GM19467 (cell line): ENCODE data around the gene SHROOM3.

Experiments
- ATAC-seq: cut with Tn5 transposase; IDR thresholded peaks from one replicate; pipeline ENCODE4 v1.9.1; 2021; ENCODE audit warnings: mild to moderate bottlenecking, moderate library complexity; ENCODE audit not compliant: unreplicated experiment

SHROOM3 gene

DNA sequence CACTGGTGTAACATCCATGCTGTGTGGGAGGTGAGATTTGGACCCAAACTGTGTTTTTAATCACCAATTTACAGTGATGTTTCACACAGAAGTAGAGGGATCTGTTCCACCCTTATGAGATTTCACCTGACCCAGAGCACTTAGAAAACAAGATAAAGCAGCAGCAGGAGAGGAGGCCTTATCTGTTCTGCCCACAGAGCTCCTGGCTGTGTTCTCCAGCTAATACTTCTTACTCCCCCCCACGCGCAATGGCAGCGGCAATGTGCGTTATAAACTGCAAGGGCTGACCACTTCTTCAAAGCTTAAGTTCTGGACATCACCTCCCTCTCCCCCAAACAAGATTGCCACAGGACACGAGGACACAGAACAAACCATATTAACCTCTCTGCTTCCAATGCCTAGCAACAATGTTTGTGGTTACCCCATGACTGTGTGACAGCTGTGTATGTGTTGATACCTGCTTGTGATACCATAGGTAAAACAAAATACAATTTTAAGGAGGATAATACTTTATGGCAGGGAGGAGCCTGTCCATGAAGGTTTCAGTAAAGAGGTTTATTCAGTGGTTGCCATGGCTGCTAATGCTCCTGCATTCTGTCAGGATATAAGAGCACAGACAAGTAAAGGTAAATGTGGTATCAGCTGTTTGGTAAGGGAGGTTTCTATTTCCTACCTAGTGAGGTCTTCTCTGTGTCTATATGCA lies 252.9 kb downstream of the SHROOM3 start:
- ATAC-seq, result no peak

DNA sequence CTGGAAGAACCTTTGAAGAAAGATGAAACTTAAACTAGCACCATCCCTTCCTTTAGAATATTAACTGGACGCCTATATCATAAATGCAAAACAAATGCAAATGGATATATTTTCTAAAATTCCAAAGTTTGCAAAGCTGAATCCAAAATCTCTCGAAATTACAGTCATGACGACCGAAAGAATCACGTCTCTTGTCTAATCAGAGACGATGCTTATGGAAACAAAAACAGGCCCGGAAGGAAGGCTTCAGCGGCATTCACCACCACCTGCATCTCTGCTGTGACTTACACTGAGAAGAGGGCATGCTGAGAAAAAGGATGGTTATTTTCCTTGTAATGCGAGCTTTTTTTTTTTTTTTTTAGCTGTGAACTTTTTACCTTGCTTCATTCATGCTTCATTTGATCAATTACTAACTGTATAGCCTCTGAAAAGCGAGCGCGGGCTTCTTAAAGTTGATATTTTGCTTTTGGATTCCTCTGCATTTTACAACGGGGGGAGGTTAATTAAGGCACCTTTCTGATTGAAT lies 253.7 kb downstream of the SHROOM3 start:
- ATAC-seq, result no peak

DNA sequence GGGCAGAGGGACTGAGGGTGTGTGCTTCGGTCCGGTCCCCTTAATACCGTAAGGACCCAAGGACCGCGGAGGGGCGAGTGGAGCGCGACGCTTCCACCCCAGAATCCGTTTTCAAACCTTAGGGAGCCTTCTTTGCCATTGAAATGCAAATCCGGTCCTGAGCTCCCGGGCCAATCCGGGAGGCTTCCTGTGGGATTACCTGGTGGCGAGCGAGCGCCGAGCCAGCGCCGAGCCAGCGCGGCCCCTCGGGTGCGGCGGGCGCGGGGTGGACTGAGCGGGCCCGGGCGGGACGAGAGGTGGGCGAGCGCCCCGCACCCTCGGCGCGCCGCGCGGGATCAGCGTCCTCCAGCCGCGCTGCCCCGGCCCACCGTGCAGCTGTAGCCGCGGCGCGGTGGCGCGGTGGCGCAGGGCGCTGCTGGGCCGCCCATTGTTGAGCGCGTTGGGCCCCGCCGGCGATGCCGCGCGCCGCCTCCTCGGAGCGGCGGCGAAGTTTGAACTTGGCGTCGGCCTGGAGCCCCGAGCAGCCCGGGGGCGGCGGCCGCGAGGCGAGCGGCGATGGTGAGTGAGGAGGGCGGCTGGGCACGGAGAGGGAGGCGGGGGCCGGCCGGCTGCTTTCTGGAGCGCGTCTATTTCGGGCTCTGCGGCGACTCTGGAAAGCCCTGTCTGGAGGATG lies 254.3 kb downstream of the SHROOM3 start:
- no peak for ATAC-seq

- no peak for ATAC-seq
Measured at GRCh38 chr4:76690011-76690905, 255.2 kb downstream of the SHROOM3 start.

DNA sequence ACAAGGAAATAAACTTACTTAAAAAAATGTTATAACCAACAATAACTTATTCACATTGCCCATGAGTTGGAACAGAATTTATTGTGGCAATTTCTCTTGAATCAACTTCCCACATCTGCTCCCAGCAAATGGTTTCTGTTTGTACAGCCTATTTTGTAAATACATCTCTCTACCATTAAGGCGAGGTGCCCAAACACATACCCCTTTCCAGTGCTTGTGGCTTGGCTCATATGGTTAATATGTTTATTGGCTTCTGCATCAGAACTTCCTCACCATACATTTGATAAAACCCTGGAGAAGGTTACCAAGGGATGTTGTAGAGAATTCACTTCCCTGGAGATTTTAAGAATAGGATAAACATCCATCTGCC lies 255.9 kb downstream of the SHROOM3 start:
- ATAC-seq, result no peak

DNA sequence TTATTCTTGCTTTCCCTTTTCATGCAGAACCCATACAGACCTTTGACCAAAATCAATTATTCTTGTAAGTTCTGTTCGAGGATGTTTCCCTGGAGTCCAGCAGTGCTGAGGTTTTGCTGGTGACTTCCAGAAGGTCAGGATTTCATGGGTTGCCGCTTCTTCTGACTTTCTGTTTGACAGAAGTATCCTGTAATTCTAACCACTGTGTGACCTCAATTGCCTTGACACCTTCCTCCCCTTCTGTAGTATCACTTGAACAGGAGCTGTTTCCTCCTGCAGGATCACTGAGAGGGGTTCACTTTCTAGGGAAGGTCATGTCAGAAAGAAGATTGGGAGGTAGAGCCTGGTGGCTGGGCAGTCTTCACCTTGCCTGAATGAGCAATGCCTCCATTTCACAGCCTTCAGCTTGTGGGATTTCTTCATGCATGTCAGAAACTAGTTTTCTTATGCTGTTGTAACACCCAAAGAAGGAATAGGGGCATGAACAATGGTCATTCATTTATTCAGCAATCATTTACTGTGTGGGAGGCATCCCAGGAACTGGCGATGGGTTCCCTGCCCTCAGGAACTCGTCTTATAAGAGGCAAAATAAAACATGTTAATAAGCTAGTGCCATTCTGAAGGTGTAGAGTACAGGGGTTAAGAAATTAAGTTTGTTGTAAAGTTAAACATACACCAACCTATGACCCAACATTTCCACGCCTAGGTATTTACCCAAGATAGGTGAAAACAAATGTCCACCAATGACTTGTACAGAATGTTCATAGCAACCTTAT lies 257.0 kb downstream of the SHROOM3 start:
- ATAC-seq, result no peak

DNA sequence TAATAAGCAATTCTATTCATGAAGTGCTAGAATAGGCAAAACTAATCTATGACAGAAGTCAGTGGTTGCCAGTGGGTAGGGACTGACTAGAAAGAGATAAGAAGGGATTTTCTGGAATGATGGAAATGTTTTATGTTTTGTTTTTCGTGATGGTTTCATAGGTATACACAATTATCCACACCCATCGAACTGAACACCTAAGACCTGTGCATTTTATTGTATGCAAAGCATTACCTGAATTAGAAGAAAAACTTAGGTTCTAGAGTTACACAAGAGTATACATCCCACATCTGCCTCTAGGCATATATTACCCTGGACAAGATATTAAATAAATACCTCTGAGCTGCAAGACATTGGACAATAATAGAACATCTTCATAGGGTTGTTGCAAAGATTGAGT lies 257.7 kb downstream of the SHROOM3 start:
- no peak for ATAC-seq

GRCh38 chr4:76694056-76694455 lies 259.0 kb downstream of the SHROOM3 start:
- ATAC-seq, result no peak

GRCh38 chr4:76696109-76696508 lies 261.1 kb downstream of the SHROOM3 start:
- no peak for ATAC-seq

- ATAC-seq, result peak; percentile 93
Measured at GRCh38 chr4:76697129-76697803, 262.2 kb downstream of the SHROOM3 start.

DNA sequence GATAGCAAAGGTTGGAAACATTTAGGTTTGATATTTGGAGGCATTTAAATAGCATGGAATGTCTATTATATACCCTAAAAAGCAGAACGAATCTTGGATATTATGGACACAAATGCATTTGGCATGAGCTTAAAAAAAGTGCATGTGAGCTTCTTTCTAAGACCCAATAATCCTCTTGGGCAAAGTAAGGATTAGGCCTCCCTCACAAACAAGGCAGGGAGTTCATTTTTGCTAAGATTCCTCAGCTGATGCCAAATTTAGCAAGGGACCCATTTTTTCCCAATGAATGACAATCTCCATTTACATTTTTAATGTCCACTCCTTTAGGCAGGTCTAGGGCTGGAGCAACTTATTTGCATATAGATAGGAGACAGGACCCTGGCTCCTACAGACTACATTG lies 263.1 kb downstream of the SHROOM3 start:
- ATAC-seq, result no peak

GRCh38 chr4:76699751-76700310 lies 264.8 kb downstream of the SHROOM3 start:
- no peak for ATAC-seq

DNA sequence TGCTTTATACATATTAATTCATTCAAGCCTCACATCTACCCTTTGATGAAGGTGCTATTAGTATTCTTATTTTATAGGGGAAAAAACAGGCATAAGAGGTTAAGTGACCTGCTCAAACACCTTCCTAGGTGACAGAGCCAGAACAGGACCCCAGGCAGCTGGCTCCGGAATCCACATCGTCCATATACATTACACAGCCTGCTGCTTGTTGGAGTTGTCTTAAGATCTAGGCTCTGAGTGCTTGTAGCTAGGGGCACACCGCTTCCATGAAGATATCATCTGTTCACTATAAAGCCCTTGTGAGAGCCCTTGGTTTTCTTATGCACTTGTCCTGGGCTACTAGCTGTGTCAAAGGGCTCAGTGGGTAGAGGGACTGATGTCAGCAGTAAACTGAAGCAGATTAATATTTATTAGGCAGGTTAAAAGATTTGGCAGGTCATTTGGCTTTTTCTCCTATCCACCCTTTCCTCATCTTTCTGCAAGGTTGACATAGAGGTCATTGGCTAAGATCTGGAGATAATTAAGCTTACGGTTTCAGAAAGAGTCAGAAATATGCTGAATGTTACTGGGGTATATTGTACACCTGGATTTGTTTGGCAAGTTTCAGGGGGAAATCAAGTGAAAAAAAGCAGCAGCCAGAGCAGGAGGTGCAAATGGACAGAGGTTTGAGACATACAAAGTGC lies 267.6 kb downstream of the SHROOM3 start:
- ATAC-seq, result no peak

DNA sequence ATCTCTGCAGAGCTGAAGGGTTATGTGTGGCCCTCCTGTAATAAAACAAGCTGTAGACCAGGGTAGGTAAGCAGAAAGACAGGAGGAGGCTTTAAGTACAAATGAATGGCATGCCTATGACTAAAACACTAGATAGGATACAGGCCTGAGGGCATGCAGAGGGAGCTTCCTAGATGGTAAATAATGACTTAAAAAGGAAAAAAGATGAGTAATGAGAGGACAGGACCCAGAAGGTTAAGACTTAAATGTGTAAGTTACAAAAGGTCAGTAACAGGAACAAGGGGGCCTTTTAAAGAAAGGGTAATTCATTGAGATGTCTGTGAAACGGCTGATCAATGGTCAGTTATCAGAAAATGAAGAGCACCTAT lies 268.1 kb downstream of the SHROOM3 start:
- ATAC-seq, result no peak

DNA sequence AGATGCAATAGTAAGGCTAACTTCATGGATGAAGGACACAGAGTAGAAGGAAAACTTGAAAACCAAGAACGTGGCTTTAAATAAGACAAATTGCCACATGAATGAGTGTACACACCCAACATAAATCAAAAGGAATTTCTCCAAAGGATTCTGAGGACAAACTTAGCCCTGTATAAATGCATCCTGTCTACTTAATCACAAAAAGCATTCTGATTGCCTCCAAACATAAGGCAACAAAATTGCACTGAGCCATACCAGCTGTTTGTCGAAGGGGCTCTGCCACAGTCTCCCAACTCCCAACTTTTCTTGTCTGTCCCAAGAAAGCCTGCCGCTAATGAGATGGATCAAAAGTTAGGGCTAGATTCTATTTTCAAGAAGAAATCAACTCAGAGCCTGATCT lies 268.6 kb downstream of the SHROOM3 start:
- no peak for ATAC-seq

DNA sequence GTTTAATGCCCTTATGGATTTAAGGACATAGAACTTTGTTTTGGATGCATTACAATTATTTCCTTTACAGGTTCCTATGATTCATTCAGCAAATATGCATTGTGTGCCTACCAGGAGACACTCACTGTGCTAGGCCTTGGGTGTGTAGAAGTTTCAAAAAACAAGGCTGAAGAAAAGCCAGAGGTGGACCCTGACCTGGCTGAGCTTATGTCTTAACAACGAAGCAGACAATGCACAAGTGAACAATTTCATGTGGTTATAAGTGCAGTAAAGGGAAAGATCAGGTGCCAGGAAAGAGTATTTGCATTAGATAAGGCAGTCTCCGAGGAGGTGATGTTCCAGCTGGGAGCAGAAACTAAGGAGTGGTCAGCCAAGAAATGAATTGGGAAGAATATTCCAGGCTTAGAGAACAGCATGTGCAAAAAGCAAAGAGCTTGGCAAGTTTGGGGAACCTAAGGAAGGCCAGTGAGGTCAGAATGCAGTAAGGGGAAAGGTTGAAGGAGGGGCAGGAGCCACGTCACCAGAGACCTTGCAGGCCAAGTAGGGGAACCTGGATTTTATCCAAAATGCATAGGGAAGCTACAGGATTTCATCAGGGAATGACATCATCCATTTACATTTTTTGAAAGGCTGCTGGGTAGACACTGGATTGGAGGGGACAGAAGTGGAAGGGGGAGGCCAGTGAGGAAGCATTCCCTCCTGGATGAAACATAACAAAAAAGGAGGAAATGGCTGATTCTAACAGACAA lies 269.3 kb downstream of the SHROOM3 start:
- ATAC-seq, result no peak

DNA sequence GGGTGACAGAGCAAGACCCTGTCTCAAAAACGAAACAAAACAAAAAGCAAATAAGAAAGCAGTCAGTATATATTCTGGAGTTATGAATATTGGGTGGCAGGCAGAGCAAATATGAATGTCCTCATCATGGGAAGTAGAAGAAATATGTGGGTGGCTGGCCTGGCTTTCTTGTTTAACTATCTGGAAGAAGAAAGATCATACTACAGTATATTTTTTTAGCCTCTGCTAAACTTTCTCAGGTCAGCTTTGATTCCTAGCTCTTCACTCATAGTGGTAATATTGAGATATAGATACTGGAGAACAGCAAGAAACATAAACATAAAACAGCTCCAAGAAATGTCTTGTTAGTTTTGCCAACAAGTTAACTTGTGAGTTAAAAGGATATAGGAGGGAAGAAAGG lies 270.4 kb downstream of the SHROOM3 start:
- no peak for ATAC-seq

DNA sequence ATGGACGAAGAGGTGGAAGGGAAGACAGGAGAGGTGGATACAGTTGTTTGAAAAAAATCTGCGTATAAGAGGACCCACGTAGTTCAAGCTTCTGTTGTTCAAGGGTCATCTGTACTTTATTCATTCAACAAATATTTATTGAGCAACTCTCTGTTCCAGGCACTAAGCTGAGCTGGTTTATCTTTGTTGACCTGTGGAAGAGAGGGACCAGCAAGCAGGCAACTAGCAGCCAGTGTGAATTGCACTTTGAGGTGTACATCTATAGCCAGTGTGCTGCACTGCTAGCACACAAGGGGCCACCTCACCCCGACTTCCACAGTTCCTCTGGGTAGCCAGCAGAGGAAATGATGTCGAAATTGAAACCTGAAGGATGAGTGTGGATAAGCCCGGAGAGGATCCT lies 271.6 kb downstream of the SHROOM3 start:
- ATAC-seq, result no peak
